Naive thymus-derived CD8-positive, alpha-beta T cell (primary cell): ENCODE results near the gene MYLK. TPM values are rescaled to one million over a fixed set of nuclear protein-coding genes. Genes with fewer than 3 reads are reported as not detected.
A peak's percentile ranks its signal among the peaks of the same experiment; 100 is the strongest.

Experiments
- ATAC-seq, 2 donors: fragments of 150-1000 bp; cut with Tn5 transposase in 1 of 2; sonication (Bioruptor Pico), chemical (Tn5 transposase) in 1 of 2; 1 replicate in 1 of 2; 2 replicates in 1 of 2; pipeline ENCODE4 v1.10.0; 2021; ENCODE audit warnings: mild to moderate bottlenecking in 2 of 2, moderate library complexity in 2 of 2
- POLR2A ChIA-PET: fragments of 350-600 bp; sonication (Branson Sonifier 250); formaldehyde crosslinking; loops from one replicate; lab custom pipeline; 2021; ENCODE audit warnings: antibody characterized with exemption; lab: Charles Lee
- DNase-seq, 10 donors: peaks; one replicate each; pipeline versions ENCODE4 v3.0.0 to v3.0.0-alpha.2; 2020 to 2022
- H3K27ac Mint-ChIP-seq, 10 donors: one replicate each; pipeline ENCODE4 v1.8.0; 2020 to 2022; ENCODE audit warnings: mild to moderate bottlenecking in 10 of 10, mixed read lengths in 10 of 10, moderate library complexity in 4 of 10, inconsistent platforms in 1 of 10
- H3K27me3 Mint-ChIP-seq, 5 donors: one replicate each; pipeline ENCODE4 v1.8.0; 2021 to 2022; ENCODE audit warnings: mixed read lengths in 5 of 5
- H3K36me3 Mint-ChIP-seq, 3 donors: one replicate each; pipeline ENCODE4 v1.8.0; 2020 to 2022; ENCODE audit warnings: mixed read lengths in 3 of 3, mild to moderate bottlenecking in 2 of 3, inconsistent platforms in 1 of 3
- H3K4me1 Mint-ChIP-seq, 4 donors: one replicate each; pipeline ENCODE4 v1.8.0; 2021 to 2022; ENCODE audit warnings: mixed read lengths in 4 of 4
- H3K4me3 Mint-ChIP-seq, 10 donors: one replicate each; pipeline ENCODE4 v1.8.0; 2020 to 2022; ENCODE audit warnings: mild to moderate bottlenecking in 10 of 10, mixed read lengths in 10 of 10, moderate library complexity in 6 of 10, inconsistent platforms in 1 of 10
- H3K9me3 Mint-ChIP-seq, 9 donors: one replicate each; pipeline ENCODE4 v1.8.0; 2020 to 2022; ENCODE audit warnings: mixed read lengths in 9 of 9, mild to moderate bottlenecking in 3 of 9, inconsistent platforms in 1 of 9, moderate library complexity in 1 of 9
- polyA plus RNA-seq, 3 donors: library from polyadenylated mRNA; unstranded; fragments of 300-500 nt; fragmentation: Illumina TruSeq; gene quantifications; one replicate each; pipeline ENCODE4 v1.2.3, GENCODE V29; 2021
- total RNA-seq, 8 experiments: library from RNA in 2 of 8; stranded (reverse) in 2 of 8; gene quantifications; one replicate each; pipeline ENCODE4 v1.2.3 and lab custom pipeline; 2021 to 2026

The MYLK gene
- total and polyA plus RNA-seq, 5 experiments from 2014 or later: 0.02 to 0.16 (median 0.10) TPM; not detected in 2

DNA sequence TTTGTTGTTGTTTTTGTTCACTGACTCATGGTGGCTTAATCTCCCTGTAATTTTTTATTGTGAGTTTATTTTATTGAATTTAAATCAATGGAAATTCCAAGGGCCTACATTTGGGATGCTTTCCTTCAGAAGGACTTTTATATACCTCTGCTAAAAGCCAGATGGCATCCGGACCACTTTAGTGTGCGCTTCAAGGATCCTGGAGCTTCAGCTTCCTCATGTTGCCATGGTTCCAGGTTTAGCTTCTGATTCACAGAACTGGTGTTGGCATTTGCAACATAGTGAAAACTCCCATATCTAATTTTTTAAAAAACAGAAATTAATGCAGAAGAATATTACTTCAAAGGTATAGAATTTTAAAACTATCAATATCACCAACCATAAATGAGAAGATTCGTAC is 290.8 kb downstream of the MYLK start:
- no peak overlapping the region for H3K27ac Mint-ChIP-seq
- H3K4me1 Mint-ChIP-seq: peaks cover 0 to 3% (median under 1%) of the 10 kb centered on the region in 4 donors
- no peaks in the 10 kb centered on the region for H3K27me3 Mint-ChIP-seq
- POLR2A ChIA-PET: no interaction called here
- H3K4me3 Mint-ChIP-seq: no peak overlapping the region
- H3K36me3 Mint-ChIP-seq: peaks cover 18 to 37% (median 31%) of the 10 kb centered on the region in 3 donors
- ATAC-seq: no peak
- H3K9me3 Mint-ChIP-seq: peaks cover 0 to 27% (median 21%) of the 10 kb centered on the region in 9 donors
- DNase-seq: no peak

DNA sequence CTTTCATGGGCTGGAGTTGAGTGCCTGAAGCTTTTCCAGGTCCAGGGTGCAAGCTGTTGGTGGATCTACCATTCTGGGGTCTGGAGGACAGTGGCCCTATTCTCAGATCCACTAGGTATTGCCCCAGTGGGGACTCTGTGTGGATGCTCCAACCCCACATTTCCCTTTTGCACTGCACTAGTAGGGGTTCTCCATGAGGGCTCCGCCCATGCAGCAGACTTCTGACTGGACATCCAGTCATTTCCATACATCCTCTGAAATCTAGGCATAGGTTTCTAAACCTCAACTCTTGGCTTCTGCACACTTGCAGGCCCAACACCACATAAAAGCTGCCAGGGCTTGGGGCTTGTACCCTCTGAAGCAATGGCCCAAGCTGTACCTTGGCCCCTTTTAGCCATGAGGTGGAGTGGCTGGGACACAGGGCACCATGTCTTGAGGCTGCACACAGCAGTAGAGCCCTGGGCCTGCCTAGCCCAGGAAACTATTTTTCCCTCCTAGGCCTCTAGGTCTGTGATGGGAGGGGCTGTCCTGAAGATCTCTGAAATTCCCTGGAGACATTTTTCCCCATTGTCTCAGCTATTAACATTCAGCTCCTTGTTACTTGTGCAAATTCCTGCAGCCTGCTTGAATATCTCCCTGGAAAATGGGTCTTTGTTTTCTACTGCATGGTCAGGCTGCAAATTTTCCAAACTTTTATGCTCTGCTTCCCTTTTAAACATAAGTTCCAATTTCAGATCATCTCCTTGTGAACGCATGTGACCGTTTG is 293.3 kb downstream of the MYLK start:
- no peak overlapping the region for H3K4me3 Mint-ChIP-seq
- H3K27ac Mint-ChIP-seq: no peak overlapping the region
- peaks cover 0 to 9% (median 4%) of the 10 kb centered on the region in 4 donors for H3K4me1 Mint-ChIP-seq
- H3K9me3 Mint-ChIP-seq: peaks cover 0 to 27% (median 21%) of the 10 kb centered on the region in 9 donors
- no peaks in the 10 kb centered on the region for H3K27me3 Mint-ChIP-seq
- H3K36me3 Mint-ChIP-seq: peaks cover 18 to 40% (median 28%) of the 10 kb centered on the region in 3 donors
- POLR2A ChIA-PET: no interaction called here
- no peak for DNase-seq
- ATAC-seq: no peak

DNA sequence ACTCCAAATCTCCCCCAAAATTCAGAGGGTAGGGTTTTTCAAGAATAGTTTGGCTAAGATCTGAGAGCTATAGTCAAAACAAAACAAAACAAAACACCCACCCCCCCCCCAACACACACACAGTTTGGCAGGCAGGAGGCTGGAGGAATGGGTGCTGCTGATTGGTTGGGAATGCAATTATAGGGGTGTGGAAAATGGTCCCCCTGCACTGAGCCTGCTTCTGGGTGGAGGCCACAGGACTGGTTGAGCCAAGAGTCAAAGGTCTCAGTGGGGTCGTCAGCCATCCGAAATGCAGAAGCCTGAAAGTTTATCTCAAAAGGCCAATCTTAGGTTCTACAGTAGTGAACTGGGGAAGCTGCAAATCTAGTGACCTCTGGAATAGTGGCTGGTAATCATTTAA is 296.7 kb downstream of the MYLK start:
- Mint-ChIP-seq H3K4me1 (peaks cover 10 to 21% (median 16%) of the 10 kb centered on the region in 4 donors), H3K27ac (peak overlapping the region in 1 of 10 donors; percentile 5), H3K9me3 (peaks cover 0 to 25% (median 21%) of the 10 kb centered on the region in 9 donors), H3K27me3 (no peaks in the 10 kb centered on the region), H3K36me3 (peaks cover 18 to 35% (median 21%) of the 10 kb centered on the region in 3 donors), H3K4me3 (peak overlapping the region in 4 of 10 donors; percentile 38 to 61 (median 56))
- no peak for ATAC-seq
- no peak for DNase-seq
- POLR2A ChIA-PET: no interaction called here

DNA sequence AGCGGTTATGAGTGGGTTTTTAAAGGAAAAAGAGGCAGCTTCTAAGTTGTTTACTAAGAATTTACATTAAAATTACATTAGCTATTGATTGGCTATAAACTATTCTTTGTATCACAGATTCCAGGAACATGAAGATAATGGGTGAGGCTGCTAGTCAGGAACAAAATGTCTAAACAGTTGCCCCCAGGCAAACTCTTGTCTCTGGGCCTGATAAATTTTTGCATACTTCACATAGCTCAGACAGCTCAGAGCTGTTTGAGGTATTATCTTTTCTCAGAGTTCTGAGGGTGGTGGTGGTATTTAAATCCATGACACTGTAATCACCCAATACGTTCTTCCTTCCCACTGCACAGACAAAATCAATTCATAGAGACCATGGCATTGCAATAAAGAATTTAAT is 297.2 kb downstream of the MYLK start:
- ATAC-seq: no peak
- POLR2A ChIA-PET: no interaction called here
- H3K4me3 Mint-ChIP-seq: peak overlapping the region in 3 of 10 donors; percentile 47 to 58 (median 53)

GRCh38 chr3:123586131-123586530 is 298.0 kb downstream of the MYLK start:
- no peak overlapping the region for H3K27ac Mint-ChIP-seq
- H3K36me3 Mint-ChIP-seq: peaks cover 11 to 28% (median 22%) of the 10 kb centered on the region in 3 donors
- H3K27me3 Mint-ChIP-seq: no peaks in the 10 kb centered on the region

More for the DNA sequence above, 297.2 kb downstream of the MYLK start:
- peaks cover 18 to 32% (median 20%) of the 10 kb centered on the region in 3 donors for H3K36me3 Mint-ChIP-seq
- H3K4me1 Mint-ChIP-seq: peaks cover 13 to 23% (median 17%) of the 10 kb centered on the region in 4 donors
- peak overlapping the region in 2 of 10 donors; percentile 5 to 43 for H3K27ac Mint-ChIP-seq
- DNase-seq: no peak
- peaks cover 0 to 25% (median 18%) of the 10 kb centered on the region in 9 donors for H3K9me3 Mint-ChIP-seq
- H3K27me3 Mint-ChIP-seq: no peaks in the 10 kb centered on the region

DNA sequence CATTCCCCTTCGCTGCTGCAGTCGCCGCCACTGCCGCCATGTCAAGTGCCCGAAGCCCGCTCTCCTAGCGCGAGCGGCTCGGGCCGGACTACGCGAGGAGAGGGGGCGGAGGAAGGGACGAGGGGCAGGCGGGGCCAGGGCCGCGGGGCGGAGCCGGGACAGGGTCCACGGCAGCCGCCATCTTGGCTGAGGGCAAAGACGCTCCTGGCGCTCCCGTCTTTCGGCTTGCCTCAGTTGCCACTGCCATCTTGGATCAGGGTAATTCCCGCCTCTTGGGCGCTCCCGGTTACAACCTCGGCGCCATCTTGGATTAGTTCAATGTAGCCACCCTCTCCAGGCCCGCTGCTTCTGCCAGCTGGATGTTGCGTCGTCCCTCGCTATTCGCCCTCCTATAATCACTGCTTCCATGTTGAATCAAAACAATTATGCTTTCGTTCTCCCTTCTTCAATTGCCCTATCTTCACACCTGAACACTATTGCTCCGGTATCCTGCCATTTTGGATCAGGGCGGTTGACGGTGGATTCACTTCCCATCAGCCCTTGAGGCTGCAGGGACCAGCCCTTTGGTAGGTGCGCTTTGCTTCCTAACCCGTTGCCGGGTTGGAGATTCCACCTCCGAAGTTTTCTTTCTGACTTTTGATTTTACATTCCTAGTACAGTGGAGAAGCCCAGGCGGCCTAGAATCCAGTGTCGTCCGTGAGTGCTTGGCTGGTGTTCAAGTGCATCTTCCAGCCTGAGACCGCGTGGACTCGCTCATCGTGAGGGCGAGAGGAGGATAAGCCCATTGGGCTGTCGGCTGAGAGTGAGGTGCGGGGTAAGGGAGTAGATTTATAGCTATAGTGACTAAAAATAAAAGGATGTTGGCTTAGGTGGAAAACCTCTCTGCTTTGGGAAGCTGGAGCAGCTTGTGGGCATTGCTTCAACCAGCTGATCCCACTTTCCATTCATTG is 298.9 kb downstream of the MYLK start, which contains the start of gene HACD2:
Gene HACD2, minus strand, starts transcription at position 66 of the 950 bp plus-strand sequence. Its CDS starts 26 bp downstream, at position 40.
- DNase-seq (peak; percentile 89 to 95 (median 91)), ATAC-seq (peak; percentile 91 to 93)
- Mint-ChIP-seq H3K4me3 (peak within 1 kb of the TSS in 6 of 10 donors; percentile 79 to 92 (median 88)), H3K4me1 (peaks cover 16 to 23% (median 17%) of the 10 kb centered on the region in 4 donors), H3K27me3 (no peaks in the 10 kb centered on the region), H3K9me3 (peaks cover 0 to 9% (median 6%) of the 10 kb centered on the region in 9 donors), H3K36me3 (peaks cover 7 to 28% (median 21%) of the 10 kb centered on the region in 3 donors), H3K27ac (peak within 1 kb of the TSS; percentile 59 to 96 (median 88))
- POLR2A ChIA-PET: interaction anchor here (0.5 to 2.1 kb wide), 6 partner anchors 9 to 1135 kb away, joined by 3 to 6 read pairs (median 3); partner anchors contain the start of gene SEC22A

More at GRCh38 chr3:123586131-123586530, 298.0 kb downstream of the MYLK start:
- H3K4me3 Mint-ChIP-seq: no peak overlapping the region
- POLR2A ChIA-PET: interaction anchor here (0.6 to 2.1 kb wide), 5 partner anchors 10 to 394 kb away, joined by 3 to 6 read pairs (median 3); partner anchors contain the start of gene SEC22A
- DNase-seq (peak in 1 of 10 donors; percentile 8), ATAC-seq (no peak)
- H3K9me3 Mint-ChIP-seq: peaks cover 0 to 18% (median 11%) of the 10 kb centered on the region in 9 donors
- H3K4me1 Mint-ChIP-seq: peaks cover 15 to 23% (median 17%) of the 10 kb centered on the region in 4 donors

DNA sequence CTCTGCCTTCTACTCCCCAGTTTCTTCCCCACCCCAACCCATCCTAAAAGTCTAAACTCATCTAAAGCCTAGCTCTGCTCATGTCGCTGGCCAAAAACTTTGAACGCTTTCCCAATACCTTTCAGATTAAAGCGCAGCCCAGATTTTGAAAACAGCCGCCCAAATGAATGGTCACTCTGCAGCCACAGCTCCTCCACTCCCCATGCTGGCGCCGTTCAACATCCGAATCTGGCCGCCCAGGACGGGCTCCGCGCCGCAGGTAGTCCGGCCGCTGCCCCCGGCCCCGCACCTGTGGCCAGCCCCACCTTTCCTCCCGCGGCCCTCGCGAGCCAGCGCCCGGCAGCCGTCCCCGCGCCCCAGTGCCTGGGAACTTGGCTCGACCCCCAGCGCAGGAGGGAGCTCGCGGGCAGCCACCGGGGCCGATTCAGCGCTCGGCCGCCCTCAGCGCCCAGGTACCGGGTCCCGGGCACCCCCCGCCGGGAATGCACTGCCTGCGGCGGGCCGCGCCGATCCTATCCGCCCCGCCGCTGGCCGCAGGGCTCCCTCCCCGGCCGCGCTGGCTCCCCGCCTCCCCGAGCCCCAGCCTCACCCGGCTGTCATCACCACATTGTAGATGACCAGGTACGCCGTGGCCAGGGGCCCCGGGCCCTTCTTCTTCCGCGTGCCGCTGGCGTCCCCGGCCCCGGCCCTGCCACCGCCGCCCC is 299.7 kb downstream of the MYLK start:
- H3K36me3 Mint-ChIP-seq: peaks cover 0 to 30% (median 16%) of the 10 kb centered on the region in 3 donors
- peak in 4 of 10 donors; percentile 24 to 47 (median 38) for DNase-seq
- H3K4me3 Mint-ChIP-seq: peak overlapping the region in 6 of 10 donors; percentile 79 to 92 (median 88)
- POLR2A ChIA-PET: interaction anchor here (1.6 to 2.1 kb wide), 3 partner anchors 9 to 383 kb away, joined by 3 to 6 read pairs (median 5); partner anchors contain the start of gene SEC22A
- peaks cover 0 to 3% (median 0%) of the 10 kb centered on the region in 9 donors for H3K9me3 Mint-ChIP-seq
- H3K27ac Mint-ChIP-seq: peak overlapping the region; percentile 59 to 96 (median 88)
- ATAC-seq: peak; percentile 31 to 32
- no peaks in the 10 kb centered on the region for H3K27me3 Mint-ChIP-seq
- H3K4me1 Mint-ChIP-seq: peaks cover 16 to 23% (median 17%) of the 10 kb centered on the region in 4 donors

GRCh38 chr3:123583561-123583960 is 300.6 kb downstream of the MYLK start:
- Mint-ChIP-seq H3K27ac (peak overlapping the region in 7 of 10 donors; percentile 26 to 96 (median 83)), H3K36me3 (peaks cover 0 to 33% (median 14%) of the 10 kb centered on the region in 3 donors), H3K27me3 (no peaks in the 10 kb centered on the region), H3K9me3 (no peaks in the 10 kb centered on the region), H3K4me3 (peak overlapping the region in 8 of 10 donors; percentile 47 to 92 (median 86)), H3K4me1 (peaks cover 16 to 23% (median 17%) of the 10 kb centered on the region in 4 donors)
- POLR2A ChIA-PET: interaction anchor here (0.6 to 1.6 kb wide), 2 partner anchors 16 to 380 kb away, joined by 3 to 7 read pairs; no protein-coding TSS in a partner anchor
- DNase-seq (no peak), ATAC-seq (no peak)

DNA sequence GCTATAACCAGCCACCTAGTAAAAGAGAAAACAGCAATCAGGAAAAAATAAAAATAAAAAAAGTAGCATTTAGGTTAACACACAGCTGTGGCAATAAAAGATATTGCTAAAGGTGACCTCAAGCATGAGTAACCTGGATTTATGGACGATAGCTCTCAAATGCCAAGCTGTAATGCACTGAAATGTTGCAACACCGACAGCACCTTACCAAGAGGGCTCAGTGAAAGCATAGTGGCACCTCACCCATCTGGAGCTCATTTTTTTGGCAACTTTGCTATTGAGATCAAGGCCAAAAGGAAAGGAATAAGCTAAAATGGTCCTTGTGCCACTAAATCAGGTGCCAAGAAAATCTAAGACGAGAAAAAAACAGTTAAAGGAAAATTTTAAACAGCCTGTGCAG is 301.8 kb downstream of the MYLK start:
- Mint-ChIP-seq H3K36me3 (peaks cover 5 to 41% (median 12%) of the 10 kb centered on the region in 3 donors), H3K9me3 (no peaks in the 10 kb centered on the region)
- ATAC-seq: no peak

DNA sequence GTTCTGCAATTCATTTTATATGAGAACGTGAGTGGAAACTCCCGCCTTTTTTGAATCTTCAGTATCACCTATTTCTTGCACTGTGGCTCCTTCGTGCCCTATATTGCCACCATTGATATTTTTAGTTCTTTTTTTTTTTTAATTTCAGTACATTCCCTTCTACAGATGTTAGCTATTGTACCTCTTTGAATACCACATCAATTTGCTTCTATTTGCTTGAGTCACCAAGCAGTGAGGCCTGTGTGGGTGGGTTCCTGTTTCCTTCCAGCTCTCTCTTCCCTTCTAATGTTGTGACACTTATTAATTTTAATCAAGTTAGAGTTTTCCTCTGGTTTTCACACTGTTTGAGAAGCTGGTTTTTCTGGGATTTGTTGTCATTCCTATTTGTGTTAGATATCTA is 308.0 kb downstream of the MYLK start:
- DNase-seq (no peak), ATAC-seq (no peak)
- Mint-ChIP-seq H3K4me1 (peaks cover 8 to 33% (median 17%) of the 10 kb centered on the region in 4 donors), H3K9me3 (no peaks in the 10 kb centered on the region), H3K27me3 (no peaks in the 10 kb centered on the region), H3K4me3 (no peak overlapping the region), H3K36me3 (peaks cover 5 to 63% (median 12%) of the 10 kb centered on the region in 3 donors), H3K27ac (peak overlapping the region in 7 of 10 donors; percentile 15 to 75 (median 51))
- POLR2A ChIA-PET: interaction anchor here (1.7 kb wide), 1 partner anchor 9 kb away, joined by 5 read pairs; the partner anchor contains the start of gene HACD2

More for the DNA sequence above, 301.8 kb downstream of the MYLK start:
- no peak for DNase-seq
- POLR2A ChIA-PET: no interaction called here
- Mint-ChIP-seq H3K27ac (peak overlapping the region in 2 of 10 donors; percentile 33 to 56), H3K27me3 (no peaks in the 10 kb centered on the region), H3K4me3 (no peak overlapping the region), H3K4me1 (peaks cover 12 to 28% (median 16%) of the 10 kb centered on the region in 4 donors)

GRCh38 chr3:123571973-123572365 is 312.2 kb downstream of the MYLK start:
- no peaks in the 10 kb centered on the region for H3K9me3 Mint-ChIP-seq
- H3K4me3 Mint-ChIP-seq: no peak overlapping the region
- POLR2A ChIA-PET: no interaction called here
- H3K27me3 Mint-ChIP-seq: no peaks in the 10 kb centered on the region
- peaks cover 0 to 44% (median 2%) of the 10 kb centered on the region in 3 donors for H3K36me3 Mint-ChIP-seq
- peaks cover 12 to 33% (median 20%) of the 10 kb centered on the region in 4 donors for H3K4me1 Mint-ChIP-seq
- no peak for DNase-seq
- H3K27ac Mint-ChIP-seq: no peak overlapping the region
- ATAC-seq: no peak
